H54 (cell line): Measurements from ENCODE around the gene TMC6.
A peak's percentile ranks its signal among the peaks of the same experiment; 100 is the strongest.
"Not testable (repeated sequence)": the region's sequence is repeated elsewhere in the genome, so short reads cannot be mapped to it uniquely, and the experiment has no call there.

ENCODE experiments used
- DNase-seq: peaks from one replicate; pipeline ENCODE4 v3.0.0; 2011; ENCODE audit warnings: low spot score, mixed read lengths; ENCODE audit not compliant: insufficient read length
- FAIRE-seq: peaks from 3 replicates; lab custom pipeline; 2011; peaks lifted over from hg19 to GRCh38; lab: Jason Lieb, UNC
- POLR2A ChIP-seq: IDR thresholded peaks from 2 replicates; pipeline ENCODE4 v1.6.1; 2011; ENCODE audit warnings: low read depth, mild to moderate bottlenecking, low read length

Gene TMC6, protein sequence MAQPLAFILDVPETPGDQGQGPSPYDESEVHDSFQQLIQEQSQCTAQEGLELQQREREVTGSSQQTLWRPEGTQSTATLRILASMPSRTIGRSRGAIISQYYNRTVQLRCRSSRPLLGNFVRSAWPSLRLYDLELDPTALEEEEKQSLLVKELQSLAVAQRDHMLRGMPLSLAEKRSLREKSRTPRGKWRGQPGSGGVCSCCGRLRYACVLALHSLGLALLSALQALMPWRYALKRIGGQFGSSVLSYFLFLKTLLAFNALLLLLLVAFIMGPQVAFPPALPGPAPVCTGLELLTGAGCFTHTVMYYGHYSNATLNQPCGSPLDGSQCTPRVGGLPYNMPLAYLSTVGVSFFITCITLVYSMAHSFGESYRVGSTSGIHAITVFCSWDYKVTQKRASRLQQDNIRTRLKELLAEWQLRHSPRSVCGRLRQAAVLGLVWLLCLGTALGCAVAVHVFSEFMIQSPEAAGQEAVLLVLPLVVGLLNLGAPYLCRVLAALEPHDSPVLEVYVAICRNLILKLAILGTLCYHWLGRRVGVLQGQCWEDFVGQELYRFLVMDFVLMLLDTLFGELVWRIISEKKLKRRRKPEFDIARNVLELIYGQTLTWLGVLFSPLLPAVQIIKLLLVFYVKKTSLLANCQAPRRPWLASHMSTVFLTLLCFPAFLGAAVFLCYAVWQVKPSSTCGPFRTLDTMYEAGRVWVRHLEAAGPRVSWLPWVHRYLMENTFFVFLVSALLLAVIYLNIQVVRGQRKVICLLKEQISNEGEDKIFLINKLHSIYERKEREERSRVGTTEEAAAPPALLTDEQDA

DNA sequence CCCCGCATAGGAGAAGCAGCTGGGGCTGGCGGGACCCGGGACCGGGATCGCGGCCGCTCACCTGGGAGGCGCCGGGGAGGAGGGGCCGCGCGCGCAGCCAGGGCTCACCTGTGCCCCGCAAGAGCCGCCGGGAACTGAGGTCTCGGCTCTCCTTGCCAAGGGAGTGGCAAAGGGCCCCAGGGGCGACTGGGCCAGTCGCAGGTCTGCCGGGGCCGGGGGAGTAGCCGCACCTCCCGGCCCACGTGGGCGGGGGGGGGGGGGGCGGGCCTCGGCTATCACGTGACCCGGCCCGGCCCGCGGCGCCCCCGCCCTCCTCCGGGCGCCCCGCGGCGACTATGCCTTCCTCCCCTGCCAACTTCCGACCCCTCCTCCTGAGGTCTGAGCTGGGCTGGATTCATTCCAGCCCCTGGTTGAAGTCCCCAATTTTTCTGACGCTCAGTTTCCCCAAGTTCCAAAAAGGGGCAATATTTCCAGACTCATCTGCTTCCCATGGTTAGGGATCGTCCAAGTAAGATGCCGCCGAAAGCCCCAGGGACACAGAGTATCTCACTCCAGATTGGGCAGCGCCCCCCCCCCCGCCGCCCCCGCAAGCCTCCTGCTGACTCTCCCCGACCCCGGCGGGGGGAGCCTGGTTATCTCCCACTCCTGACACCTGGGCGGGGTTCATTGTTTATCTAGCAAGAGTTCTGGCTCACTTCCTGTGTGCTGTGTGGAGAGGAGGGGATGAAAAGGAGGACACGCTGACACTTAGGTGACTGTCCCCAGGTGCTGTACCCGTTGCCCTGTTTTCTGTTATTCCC, at the start of gene TMC6:
Gene TMC6 (minus strand): TSS at position 205 of the 800 bp plus-strand sequence. CDS start 1,923 bp downstream, outside the sequence.
- FAIRE-seq (no peak), DNase-seq (peak; percentile 78)
- no peak for TF ChIP-seq POLR2A

DNA sequence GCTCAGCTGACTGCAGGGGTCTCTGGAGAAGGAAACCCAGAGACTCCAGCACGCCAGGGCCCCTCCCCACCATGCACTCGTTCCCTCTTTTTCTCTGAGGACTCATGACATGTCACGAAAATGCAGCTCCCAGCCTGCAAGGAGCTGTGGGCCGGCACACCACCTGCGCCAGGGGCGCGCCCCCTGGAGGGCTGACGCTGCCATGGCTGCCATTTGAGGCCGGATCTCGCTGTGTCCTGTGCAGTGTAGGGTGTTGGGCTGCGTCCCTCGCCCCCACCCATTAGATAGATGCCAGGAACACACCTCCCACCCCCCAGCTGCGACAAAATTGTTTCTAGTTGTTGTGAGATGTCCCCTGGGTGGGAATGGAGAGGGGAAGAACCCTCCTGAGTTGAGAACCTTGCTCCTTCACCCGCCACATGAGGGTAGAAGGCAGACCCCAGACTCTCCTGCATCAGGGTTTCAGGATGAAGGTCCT, 48.0 kb upstream of the TMC6 start:
- DNase-seq (no peak), FAIRE-seq (no peak)
- no peak for TF ChIP-seq POLR2A

DNA sequence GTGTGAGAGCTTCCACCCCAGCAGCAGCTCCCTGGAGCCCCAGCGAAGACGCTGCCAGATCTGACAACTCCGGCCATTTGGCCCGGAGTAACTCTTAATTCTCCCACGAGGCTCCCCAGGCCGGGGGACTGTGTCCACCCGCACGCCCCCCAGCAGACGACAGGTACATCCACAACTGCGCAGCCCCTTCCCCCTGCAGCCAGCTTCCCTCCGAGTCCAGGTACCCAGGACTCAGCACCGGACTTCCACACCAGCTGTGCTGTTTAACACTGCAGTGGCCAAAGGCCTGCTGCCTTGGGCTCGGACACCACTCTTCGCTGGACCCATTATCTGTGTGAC, 47.1 kb upstream of the TMC6 start:
- FAIRE-seq (no peak), DNase-seq (no peak)
- TF ChIP-seq POLR2A = no peak

DNA sequence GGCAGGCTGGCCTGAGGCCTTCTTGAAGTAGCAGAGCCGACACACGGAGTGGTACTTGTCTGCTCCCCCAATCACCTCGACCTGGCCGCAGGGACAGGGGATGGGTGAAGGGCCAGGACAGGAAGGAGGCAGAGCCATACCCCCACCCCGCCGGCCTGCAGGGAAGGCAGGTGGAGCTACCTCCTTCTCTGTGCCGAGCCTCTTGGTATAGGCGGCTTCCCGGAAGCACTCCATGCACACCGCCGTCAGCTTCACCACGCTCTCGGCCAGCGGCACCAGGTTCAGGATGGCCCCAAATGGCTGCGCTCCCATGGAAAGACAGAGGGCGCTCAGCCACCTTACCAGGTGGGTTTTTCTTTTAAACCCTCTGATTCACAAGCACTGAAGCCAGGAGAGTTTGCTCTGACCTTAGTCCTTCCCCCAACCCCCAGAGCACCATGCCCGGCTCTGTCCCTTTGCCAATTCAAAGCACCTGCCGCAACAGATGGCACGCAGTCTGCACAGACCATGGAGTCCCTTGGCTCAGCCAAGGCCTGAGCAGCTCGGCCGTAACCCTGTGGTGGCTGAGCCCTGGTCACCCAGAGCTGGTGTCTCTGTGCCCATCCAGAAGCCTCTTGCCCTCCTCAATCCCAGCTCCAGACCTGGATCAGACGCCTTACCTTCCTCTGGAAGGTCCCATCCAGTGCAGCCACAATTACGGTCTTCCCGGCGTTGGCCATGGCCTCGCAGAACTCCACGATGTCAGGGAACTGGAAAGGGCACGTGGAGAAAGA, 46.5 kb upstream of the TMC6 start:
- DNase-seq = no peak
- no peak for FAIRE-seq
- TF ChIP-seq POLR2A = no peak

DNA sequence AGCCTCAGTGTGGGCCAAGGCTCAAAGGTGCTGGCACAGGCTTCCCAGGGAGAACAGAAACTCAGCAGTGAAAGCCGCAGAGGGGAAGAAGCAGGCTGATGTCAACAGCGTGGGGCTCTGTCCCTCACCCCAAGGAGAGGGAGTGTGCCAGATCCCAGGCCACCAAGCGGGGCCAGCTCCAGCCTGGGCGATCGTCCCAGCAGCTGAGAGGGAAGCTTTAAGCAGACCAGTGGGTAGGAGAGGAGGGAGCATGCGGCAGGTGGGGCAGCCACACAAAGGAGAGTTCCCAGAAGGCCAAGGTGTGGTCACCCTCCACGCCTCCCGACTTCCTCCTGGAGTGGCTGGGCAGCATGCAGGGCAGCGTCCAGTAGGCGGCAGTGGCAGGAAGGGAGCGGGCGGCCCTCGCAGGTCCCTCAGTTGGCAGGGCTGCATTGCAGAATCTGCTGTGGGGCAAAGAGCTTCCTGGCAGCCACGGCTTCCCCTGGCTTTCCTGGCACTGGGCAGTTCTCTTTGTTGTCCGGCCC, 45.9 kb upstream of the TMC6 start:
- FAIRE-seq = no peak
- TF ChIP-seq POLR2A = no peak
- no peak for DNase-seq

DNA sequence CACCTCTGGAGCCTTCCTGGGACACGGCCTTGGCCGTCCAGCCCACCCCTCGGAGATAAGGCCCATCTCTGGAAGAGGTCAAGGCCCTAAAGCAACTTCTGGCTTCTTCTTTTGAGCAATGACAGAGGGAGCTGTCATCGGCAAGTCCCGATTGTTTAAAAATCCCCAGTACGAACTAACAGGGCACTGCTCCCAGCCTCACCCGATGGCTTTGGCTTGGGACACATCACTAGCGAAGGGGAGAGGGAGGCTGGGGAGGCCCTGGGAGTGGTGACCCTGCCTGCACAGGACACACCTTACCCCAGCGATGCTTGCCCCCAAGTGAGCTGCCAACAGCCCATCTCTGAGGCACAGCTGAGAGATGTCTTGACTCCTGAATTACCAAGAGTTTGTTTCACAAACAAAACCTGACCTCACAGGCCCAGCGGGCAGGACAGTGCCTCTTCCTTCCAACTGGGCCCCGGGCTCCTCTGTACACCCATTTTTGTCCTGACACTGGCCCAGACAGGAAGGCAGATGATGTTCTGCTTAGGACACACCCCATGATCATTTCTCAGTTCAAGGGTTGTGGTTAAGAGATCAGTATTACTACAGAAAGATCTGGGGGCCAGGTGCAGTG, 44.7 kb upstream of the TMC6 start:
- FAIRE-seq (no peak), DNase-seq (no peak)
- no peak for TF ChIP-seq POLR2A

DNA sequence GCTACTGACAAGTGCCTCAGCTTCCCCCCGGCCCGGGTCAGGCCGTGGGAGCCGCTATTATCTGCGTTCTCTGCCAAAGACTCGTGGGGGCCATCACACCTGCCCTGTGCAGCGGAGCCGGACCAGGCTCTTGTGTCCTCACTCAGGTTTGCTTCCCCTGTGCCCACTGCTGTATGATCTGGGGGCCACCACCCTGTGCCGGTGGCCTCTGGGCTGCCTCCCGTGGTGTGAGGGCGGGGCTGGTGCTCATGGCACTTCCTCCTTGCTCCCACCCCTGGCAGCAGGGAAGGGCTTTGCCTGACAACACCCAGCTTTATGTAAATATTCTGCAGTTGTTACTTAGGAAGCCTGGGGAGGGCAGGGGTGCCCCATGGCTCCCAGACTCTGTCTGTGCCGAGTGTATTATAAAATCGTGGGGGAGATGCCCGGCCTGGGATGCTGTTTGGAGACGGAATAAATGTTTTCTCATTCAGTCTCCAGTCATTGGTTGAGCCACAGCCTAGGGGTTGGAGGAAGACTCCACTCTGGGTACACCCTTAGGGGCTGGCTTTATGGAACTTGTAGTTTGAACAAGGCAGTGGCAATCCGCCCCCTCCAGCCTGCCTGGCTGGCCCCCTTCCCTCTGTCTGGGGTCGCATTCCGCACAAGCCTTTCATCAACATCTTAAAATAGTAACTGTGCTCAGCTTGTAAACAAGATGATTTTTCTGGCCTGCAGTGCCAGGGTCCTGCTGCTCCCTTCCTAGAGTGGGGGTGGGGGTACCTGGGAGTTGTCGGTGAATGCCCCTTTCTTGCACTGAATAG, 43.9 kb upstream of the TMC6 start:
- DNase-seq = no peak
- FAIRE-seq = no peak
- no peak for TF ChIP-seq POLR2A

DNA sequence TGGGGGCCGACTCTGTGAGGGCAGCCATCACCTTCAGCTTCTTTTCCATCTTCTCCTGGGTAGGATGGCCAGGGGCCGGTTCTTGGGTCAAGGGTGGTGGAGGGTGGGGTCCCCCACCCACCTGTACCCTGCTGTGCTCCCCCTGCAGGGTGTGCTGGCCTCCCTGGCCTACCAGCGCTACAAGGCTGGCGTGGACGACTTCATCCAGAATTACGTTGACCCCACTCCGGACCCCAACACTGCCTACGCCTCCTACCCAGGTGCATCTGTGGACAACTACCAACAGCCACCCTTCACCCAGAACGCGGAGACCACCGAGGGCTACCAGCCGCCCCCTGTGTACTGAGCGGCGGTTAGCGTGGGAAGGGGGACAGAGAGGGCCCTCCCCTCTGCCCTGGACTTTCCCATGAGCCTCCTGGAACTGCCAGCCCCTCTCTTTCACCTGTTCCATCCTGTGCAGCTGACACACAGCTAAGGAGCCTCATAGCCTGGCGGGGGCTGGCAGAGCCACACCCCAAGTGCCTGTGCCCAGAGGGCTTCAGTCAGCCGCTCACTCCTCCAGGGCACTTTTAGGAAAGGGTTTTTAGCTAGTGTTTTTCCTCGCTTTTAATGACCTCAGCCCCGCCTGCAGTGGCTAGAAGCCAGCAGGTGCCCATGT, 43.2 kb upstream of the TMC6 start:
- not testable (repeated sequence) for DNase-seq, FAIRE-seq

DNA sequence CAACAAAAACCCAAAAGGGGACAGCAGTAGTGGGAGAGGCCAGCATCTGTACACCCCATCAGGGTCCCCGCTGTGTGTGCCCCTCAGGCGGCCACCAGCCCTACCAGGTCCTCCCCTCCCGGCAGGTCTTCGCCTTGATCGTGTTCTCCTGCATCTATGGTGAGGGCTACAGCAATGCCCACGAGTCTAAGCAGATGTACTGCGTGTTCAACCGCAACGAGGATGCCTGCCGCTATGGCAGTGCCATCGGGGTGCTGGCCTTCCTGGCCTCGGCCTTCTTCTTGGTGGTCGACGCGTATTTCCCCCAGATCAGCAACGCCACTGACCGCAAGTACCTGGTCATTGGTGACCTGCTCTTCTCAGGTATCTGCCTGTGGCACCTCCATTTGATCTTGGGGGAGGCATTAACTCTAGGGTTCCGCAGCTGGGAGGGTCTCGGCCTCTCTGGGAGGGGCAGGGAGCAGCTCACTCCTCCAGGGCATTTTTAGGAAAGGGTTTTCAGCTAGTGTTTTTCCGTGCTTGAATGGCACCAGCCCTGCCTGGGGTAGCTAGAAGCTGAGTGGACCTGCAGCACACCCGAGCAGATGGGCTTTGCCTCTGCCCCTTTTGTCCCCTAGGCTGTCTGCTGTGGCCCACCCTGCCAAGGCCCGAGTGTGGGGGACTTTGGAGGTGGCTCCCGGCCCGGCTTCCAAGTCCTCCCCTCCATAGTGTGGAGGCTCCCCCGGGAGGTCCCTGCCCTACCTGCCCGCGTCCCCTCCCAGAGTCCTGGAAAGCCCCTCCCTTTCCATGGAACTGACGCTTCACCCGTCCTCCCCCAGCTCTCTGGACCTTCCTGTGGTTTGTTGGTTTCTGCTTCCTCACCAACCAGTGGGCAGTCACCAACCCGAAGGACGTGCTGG, 42.4 kb upstream of the TMC6 start:
- FAIRE-seq (no peak), DNase-seq (no peak)
- no peak for TF ChIP-seq POLR2A
